Activated CD4-positive, CD25-positive, alpha-beta regulatory T cell treated with anti-CD3 and anti-CD28 coated beads, Interleukin-2, amount 50 U/mL, for 24 hours (primary cell): ENCODE measurements around the gene TMCO6.
"Not testable (repeated sequence)": the region's sequence is repeated elsewhere in the genome, so short reads cannot be mapped to it uniquely, and the experiment has no call there.

Source experiments
- ATAC-seq, 2 donors: fragments of 150-1000 bp; cut with Tn5 transposase; one replicate each; pipeline ENCODE4 v1.10.0; 2021; ENCODE audit warnings: mild to moderate bottlenecking in 1 of 2, moderate library complexity in 1 of 2

The TMCO6 gene

DNA sequence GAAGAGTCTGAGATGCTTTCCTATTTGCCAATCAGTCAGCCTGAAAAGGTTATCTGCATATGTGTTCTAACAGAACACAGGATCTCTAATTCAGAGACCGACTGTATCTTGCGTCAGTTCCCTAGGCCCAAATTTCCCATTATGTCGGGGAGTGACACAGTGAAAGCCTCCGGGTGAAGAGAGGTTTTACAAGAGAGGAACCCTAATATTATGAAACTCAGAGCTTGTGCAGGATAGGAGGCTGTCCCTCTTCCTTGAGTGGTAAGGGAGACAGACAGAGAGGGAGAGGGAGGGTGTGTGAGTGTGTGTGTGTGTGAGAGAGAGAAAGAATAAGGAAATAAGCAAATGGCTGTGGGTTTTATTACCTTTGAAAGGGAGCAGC, 8.2 kb upstream of the TMCO6 start:
- ATAC-seq, result no peak

DNA sequence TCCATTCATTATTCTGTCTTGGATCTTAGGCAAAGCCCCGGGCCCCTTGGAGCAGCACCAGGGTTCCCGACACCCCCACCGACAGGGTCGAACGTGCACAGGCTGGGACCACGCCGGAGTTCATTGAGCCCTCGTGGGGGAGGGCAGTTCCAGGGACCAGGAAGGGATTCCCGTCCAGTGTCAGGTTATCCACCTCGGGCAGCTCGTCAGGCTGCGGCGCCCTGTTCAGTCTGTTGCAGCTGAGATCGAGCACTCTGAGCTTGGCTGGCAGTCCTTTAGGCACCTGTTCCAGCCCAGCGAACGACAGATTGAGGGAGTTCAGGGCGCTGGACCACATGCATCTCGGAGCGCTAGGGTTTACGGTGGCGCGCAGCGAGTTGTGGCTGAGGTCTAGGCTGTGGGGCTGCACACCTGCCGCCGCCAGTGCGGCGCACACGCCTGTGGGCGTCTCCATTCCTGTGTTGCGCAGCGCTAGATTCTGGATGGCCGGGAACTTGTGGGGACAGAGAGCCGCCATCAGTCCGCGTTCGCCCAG, 7.4 kb upstream of the TMCO6 start:
- ATAC-seq, result peak; percentile 55 to 59

DNA sequence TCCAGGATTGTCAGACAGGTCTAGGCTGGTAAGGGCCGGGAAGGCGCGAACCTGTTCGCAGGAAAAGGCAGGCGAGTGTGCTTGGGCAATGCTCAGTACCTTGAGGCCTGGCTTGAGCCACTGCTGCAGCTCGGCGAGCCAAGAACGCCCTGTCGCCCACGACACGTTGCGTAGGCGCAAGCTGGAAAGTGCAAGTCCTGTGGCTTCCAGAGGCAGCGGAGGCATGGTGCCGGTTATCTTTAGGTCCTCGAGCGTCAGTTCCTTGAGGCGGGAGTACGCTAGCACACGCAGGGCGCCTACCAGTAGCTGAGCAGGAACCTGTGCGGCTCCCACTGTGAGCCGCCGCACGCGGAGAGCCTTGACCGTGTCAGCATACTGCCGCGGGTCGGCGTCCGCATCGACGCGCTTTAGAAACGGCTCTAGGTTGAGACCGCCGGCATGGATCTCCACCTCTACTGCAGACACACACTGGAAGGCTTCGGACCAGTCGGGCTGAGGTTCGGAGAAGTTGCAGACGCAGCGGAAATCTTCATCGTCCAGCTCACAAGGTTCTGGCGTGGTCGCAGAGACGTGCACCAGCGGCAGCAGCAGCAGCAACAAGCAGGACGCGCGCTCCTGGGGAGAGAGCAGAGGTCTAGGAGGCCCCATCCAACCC, 6.8 kb upstream of the TMCO6 start:
- peak; percentile 74 to 79 for ATAC-seq

DNA sequence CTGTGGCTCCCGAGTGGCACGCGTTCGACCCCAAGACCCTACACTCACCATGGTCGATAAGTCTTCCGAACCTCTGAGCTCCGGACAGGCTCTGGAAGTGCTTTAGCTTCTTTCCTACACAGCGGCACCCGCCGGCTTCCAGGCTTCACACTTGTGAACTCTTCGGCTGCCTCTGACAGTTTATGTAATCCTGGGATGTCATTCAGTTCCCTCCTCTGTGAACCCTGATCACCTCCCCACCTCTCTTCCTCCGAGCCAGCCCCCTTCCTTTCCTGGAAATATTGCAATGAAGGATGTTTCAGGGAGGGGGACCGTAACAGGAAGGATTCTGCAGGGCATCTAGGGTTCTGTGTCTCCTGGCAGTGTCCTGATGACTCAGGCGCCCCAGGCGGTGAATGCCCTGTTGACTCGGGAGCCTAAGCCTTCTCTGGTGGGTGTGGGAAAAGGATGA, 6.2 kb upstream of the TMCO6 start, which contains the start of gene CD14:
TSS of gene CD14 (minus strand) at position 155 of the 451 bp plus-strand sequence. CDS start at position 51, 104 bp downstream.
- peak in 1 of 2 donors; percentile 7 for ATAC-seq

DNA sequence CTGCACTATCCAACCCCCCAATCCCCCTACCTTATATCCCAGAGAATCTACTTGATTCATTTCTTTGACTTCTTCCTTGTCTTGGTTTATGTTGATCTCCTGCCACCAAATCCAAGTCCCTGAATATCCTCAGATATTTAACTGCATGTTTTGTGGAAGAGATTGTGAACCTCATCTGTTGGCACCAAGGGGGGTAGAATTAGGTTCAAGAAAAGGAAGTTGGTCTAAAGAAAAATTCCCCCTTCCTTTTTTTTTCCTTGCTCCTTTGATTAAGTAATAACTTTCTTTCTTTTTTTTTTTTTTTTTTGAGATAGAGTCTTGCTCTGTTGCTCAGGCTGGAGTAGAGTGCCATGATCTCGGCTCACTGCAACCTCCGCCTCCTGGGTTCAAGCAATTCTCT, 5.8 kb upstream of the TMCO6 start:
- no peak for ATAC-seq

DNA sequence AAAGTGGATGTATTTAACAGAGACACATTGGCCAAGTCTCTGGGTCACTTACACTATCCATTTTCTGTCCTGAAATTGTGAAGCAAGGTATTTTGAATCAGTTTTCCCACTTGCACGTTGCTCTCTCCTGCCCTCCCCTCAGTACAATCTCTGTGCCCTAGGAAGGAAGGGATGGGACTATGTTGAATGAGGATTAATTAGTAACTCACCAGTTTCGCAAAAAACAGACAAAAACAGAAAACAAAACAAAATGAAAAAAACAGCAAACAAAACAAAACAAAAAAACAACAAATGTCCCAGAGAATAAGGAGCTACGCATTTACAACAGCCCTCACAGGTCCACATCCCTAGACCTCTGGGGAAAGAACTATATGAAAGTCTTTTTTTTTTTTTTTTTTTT, 5.1 kb upstream of the TMCO6 start:
- ATAC-seq, result no peak

DNA sequence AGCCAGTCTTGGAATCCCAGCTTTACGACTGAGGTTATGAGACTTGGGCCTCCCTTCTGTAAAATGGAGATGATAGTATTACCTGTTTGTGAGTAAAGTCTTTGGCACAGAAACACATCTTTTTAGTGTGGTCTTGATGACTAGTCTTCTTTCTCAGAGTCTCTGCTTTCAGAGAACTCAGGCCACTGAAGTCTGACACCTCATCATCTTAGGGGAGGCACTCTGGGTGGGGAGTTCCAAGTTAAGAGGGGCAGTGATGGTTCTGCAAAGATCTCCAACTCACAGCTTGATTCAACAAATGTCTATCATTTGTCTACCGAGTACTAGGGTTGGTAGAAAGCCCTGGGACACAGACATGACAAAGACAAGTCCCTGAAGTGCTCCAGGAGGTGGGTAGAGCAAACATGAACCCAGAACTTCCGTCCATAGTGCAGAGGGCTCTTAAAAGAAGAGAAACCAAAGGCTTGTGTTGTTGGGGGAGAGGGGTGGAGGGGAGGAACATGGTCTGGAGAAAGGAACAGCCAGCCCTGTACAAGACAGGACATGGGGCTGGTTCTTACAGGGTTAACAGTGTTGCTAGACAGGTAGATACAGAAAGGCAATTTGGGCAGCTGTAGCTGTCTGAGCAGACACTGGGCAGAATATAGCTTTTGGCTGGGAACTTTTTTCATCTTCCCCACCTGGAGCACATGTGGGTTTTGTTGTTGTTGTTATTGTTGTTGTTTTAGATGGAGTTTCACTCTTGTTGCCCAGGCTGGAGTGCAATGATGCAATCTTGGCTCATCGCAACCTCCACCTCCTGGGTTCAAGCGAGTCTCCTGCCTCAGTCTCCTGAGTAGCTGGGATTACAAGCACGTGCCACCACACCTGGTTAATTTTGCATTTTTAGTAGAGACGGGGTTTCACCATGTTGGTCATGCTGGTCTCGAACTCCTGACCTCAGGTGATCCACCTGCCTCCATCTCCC, 3.7 kb upstream of the TMCO6 start:
- no peak for ATAC-seq

DNA sequence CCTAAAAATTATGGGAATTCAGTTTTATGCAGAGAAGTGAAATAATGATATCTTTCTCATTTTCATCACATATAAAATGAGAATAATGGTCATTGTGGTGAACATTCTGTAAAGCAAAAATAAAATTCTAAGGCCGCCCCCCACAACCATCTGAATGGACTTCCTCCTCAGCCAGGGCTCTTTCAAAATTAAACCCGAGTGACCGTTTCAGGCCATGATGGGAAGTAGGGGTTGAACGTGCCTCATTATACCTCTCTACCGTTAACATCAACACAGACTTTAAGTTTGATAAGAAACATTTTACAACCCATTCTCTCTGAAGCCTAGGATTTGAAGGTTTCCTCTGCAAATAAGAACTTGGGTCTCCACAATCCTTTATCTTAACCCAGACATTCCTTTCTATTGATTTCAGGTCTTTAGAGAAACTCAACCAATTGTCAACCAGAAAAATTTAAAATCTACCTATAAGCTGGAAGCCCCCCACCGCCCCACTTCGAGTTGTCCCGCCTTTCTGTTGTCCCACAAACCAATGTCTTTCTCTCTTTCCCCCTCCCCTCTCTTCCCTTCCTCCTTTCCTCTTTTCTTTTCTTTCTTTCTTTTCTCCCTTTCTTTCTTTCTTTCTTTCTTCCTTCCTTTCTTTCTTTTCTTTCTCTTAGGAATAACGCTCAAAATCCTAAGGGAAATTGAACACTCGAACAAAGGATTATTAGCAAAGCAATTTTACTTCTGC, 1.7 kb upstream of the TMCO6 start:
- ATAC-seq, result no peak

DNA sequence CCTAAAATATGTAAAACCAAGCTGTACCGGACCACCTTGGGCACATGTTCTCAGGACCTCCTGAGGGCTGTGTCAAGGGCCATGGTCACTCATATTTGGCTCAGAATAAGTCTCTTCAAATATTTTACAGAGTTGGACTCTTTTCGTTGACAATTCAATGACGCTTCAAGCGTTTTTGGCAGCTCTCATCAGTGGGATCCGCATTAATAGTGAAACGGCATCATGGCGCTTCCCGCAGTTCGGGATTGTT, 428 bp upstream of the TMCO6 start:
- ATAC-seq, result not testable (repeated sequence)

DNA sequence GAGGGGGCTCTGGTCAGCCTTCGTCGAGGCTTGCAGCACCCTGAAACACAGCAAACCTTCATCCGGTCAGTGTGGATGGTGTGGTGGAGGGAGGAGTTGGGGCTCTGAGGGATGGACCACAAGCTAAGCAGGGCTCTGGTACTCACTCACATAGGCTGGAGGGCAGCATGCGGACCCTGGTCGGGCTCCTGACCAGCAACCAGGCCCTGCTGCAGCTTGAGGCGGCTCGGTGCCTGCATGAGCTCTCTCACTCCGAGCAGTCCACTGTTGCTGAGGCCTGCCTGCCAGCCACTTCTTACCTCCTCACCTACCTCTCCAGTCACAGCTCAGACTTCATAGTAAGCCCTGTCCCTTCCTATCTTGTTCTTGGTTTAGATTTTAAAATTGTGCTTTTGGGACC, 2.5 kb downstream of the TMCO6 start:
- ATAC-seq, result no peak

DNA sequence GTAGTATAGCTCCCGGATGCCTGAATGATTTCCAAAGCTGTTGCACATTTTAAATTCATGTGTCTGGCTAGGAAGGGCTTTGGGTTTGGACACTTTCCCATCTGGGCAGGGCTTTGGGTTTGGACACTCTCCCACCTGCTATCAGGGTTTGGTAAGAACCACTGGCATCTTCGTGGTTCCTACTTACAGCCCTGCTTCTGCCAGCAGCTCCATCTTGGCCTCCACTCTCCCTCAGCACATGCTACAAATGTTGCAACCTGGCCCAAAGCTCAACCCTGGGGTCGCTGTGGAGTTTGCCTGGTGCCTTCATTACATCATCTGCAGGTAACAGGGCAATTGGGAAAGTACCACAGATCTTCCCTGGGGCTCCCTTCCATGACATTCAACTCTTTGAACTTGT, 3.5 kb downstream of the TMCO6 start:
- ATAC-seq, result no peak

DNA sequence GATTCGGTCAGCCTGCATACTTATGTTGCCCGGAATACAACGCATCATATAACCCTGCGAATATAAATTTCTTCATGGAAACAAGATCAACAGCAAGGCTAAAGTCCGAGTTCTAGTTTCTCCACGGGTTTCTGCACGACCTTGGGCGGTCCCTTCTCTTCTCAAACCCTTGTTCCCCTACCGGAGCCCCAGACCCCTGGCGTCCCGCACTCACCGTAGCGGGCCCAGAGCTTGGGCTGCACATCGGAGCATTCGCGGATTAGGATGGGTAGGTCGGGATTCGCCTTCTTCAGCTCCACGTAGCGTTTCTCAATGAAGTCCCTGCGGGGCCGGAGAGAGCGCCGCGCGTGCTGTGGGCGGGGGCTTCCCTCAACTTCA, 7.8 kb downstream of the TMCO6 start:
- ATAC-seq, result no peak

DNA sequence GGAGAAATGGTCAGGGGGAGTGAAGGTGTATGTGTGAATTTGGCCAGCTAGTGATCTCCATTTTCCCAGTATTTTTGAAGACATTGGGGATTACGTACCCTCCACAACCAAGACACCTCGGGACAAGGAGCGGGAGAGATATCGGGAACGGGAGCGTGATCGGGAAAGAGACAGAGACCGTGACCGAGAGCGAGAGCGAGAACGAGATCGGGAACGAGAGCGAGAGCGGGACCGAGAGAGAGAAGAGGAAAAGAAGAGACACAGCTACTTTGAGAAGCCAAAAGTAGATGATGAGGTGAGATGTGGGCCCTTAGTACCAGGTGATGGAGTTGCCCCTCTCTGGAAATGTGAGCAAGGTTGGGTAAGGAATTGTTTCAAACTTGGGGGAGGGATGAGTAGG, 19.6 kb downstream of the TMCO6 start:
- no peak for ATAC-seq

DNA sequence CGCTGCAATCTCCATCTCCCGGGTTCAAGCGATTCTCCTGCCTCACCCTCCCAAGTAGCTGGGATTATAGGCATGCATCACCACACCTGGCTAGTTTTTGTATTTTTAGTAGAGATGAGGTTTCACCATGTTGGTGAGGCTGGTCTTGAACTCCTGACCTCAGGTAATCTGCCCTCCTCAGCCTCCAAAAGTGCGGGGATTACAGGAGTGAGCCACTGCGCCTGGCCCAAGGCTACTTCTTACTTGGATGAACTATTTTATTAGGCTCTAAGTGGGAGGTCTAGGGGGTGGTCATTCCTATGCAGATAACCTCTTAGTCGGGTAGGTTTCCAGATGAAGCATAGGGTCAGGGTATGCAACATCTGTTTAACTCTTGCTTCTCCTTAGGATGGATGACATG, 21.1 kb downstream of the TMCO6 start:
- not testable (repeated sequence) for ATAC-seq

DNA sequence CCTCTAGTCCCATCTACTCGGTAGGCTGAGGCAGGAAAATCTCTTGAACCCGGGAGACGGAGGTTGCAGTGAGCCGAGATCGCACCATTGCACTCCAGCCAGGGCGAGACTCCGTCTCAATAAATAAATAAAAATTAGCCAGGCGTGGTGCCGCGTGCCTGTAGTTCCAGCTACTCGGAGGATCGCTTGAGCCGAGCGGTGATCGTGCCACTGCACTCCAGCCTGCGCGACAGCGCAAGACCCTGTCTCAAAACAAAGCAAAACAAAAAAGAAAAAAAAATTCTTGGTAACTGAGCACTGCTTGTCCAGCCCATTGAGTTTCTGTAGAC, 24.7 kb downstream of the TMCO6 start:
- ATAC-seq, result no peak

DNA sequence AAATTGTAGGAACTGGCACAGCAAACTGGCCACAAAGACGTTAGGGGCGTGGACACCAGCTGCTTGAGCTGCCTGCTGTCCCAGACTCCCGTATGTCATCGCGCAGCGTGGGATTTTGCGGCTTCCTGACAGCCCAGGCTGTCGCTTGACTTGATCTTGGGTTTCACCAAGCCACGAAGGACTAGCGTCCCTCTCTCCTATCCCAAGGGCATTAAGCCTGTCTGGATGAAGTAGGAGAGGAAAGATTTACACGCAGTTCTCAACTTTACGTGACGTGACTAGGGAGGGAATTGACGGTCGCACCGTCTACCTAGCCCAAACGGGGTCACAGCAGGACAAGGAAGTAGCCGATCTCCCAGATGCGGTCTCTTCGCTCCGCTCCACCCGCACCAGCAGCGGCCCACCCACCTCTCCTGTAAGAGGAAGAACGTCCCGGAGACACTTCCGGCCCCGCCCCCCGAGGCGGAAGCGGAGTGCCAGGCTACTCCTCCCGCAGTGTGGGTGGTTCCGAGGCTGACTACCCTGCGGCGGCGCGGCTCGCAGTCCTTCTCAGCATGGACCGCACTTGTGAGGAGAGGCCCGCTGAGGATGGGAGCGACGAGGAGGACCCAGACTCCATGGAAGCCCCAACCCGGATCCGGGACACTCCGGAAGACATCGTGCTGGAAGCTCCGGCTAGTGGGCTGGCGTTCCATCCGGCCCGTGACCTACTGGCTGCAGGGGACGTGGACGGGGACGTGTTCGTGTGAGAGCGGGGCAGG, 25.3 kb downstream of the TMCO6 start, which contains the start of gene WDR55:
TSS of gene WDR55 (plus strand) at position 546 of the 761 bp plus-strand sequence. CDS start at position 555, 9 bp downstream.
- peak; percentile 98 for ATAC-seq

DNA sequence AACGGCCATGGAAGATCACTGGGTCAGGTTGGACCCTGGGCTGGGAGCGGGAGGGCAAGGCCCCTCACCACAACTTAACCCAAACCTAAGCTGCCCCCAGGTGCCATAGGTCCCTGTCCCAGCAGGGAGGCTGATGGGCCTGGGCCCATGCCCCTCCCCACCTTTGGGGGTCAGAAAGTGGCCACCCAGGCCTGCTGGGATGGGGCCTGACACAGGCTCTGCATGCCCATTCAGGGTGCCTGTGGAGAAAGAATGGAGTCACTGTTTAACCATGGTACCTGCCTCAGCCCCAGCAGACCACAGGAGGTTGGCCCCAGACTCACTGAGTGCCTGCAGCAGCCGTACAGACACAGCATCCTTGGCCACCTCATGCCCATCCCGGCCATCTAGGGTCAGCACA, 31.8 kb downstream of the TMCO6 start:
- ATAC-seq, result not testable (repeated sequence)

DNA sequence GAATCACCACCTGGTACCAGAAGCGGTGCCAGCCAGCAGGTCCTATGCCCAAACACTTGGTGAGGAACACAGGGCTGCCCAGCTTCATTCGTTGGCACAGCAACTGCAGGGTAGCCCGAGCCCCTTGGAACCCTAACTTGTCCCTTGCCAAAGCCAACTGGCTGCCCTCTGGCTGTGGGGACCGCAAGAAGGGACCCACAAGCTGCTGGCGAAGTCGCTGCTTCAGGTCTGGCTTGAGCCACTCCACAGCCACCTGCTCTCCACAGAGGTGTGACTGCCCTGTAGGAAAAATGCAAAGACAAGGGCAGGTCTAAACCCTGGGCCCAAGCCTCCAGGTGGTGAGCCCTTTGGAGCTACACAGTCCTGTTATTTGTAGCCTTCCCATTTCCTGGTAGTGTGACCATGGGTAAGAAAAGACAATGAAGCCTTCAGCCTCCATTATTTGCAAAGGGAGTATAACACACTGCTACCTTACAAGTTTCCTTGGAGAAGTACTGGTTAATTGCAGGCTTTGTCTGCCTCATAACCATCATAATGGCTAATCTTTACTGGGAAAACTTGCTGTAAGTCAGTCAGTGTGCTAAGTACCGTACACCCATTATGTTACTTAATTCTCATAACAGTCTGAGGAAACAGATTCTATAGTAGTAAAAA, 32.3 kb downstream of the TMCO6 start:
- no peak for ATAC-seq

DNA sequence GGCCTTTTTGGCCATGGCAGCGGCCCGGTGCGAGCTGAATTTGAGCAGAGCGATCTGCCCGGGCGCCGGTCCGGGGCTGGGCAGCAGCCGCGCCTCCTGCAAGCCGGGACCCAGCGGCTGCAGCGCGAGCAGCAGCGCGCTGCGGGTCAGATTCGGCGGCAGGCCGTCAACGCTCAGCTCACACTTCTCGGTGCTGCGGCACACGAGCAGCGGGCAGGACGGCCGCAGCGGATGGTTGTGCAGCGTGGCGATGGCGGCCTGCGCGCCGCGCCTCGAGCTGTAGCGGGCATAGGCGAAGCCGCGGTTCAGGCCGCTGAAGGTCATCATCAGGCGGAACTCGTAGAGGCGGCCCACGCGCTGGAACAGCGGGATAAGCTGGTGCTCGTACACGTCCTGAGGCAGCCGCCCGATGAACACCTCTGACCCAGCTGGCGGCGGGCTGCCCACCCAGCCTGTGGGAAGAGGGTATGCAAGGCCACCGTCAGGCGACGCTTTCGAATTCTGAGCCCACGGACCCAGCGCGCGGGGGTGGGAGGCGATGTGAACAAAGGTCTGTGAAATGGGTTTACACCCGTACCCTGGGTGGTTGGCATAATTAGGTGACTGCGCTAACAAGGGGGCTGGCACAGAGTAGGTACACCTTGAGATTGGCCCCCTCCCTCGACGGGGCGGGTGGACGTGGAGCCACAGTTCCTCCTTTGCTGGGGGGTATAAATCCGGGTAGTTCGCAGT, 33.4 kb downstream of the TMCO6 start:
- ATAC-seq, result peak in 1 of 2 donors; percentile 45

DNA sequence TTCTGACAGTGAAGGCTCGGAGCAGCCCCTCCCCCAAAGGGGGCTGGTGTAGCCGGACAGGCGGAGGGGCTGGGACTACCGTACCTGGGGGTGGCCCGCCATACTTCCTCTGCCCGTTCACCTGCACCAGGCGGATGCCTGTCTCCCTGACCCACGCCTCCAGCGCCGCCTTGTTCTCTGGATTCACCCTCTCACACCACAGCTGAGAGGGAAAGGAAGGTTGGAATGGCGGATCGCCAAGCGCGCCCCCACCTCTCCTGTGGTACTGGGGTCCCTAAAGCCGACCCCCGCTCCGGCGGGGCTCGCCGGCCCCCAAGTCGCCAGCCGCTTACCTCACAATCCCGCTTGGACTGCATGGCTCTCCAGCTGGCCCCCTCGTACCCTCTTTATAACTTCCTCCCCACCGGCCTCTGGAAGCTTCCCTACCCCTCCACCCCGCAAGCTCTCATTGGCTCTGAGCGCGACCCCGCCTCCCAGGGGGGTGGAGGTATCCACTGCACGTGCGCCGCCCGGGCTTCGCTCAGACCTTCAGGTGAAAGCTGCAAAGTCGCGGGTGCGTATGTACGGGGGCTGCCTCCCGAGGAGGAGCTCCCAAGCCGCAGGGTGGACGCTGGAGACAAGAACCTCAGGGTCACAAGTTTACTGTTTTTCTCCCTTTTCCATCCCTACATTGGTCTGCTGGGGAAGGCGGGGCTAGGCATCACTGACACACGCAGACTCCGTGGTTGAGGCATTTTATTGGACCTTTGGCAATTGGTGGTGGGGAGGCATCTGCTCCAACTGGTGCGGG, 34.1 kb downstream of the TMCO6 start, which contains the start of gene DND1:
TSS of gene DND1 (minus strand) at position 390 of the 790 bp plus-strand sequence. CDS start at position 356, 34 bp downstream.
- ATAC-seq, result no peak
